ENCODE data around the gene SPCS2.

The SPCS2 gene

DNA sequence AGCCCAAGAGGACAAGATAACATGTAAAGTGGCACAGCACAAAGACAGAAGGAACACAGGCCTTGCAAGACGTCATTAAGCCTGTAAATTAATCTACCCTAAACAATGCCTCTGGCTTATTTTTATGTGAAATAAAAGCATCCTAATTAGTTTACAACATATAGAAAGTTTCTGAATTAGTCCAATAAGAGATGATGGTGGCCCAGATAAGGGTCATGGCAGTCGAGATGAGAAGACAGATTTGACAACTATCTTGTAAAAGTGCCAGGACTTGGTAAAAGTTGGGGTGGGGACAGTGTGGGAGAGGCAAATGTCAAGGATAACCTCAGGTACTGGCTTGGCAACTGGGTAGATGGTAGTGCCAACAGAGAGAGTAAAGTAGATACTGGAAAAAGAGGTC, 13.8 kb upstream of the SPCS2 start:
- DNase-seq (ENCODE audit: low spot score in 2 of 2): no peak
- Histone ChIP-seq H3K9me3 (no peaks in the 10 kb centered on the region), H3K4me1 (no peaks in the 10 kb centered on the region), H3K36me3 (replicated peaks) (peaks cover 54% of the 10 kb centered on the region), H3K4me3 (no peak overlapping the region), H3K27me3 (ENCODE audit: low read depth) (no peaks in the 10 kb centered on the region)
- in situ Hi-C loops (cut with MboI; ENCODE audit: low sequenced_read_pairs): no loop called here

DNA sequence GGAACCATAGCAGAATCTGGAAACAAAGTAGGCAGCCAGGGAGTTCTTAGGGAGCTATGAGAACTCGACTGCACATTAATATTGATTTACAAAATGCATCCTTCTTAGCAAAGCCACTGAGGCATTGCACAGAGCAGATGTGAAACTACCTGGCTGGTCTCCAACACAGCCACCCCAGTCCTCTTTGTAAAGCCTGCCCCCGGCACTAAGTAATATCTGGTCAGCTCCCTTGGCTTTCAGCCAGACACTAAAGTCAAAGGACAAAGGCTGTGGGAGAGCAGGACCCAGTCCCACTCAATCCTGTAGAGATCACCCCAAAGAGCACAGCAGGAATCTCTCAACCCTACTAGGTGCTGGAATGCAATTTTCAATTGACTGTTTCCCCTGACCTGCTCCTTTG, 13.0 kb upstream of the SPCS2 start:
- Histone ChIP-seq H3K4me1 (no peaks in the 10 kb centered on the region), H3K27me3 (ENCODE audit: low read depth) (no peaks in the 10 kb centered on the region), H3K9me3 (no peaks in the 10 kb centered on the region), H3K4me3 (no peak overlapping the region), H3K36me3 (replicated peaks) (peaks cover 62% of the 10 kb centered on the region)
- in situ Hi-C loops (cut with MboI; ENCODE audit: low sequenced_read_pairs): no loop called here
- no peak for DNase-seq (ENCODE audit: low spot score in 2 of 2)

DNA sequence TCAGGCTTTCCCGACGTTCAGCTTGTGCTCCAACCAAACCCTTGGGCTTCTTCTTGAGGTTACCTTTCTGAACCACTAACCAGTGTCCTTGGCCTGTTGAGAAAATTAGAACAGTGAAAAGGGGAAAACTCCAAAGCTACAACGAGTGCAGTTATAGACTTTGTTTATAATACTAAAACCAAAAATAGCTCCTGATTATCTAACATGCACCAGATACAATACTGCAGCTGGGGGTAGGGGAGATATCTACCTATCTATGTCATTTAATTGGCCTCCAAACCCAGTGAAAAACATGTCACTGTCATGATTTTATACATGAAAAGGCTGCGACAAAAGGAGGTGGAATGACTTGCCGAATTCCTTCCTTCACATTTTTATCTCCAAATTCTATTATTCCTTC, 12.1 kb upstream of the SPCS2 start:
- Histone ChIP-seq H3K9me3 (no peaks in the 10 kb centered on the region), H3K4me1 (no peaks in the 10 kb centered on the region), H3K27me3 (ENCODE audit: low read depth) (no peaks in the 10 kb centered on the region), H3K36me3 (replicated peaks) (peaks cover 66% of the 10 kb centered on the region), H3K4me3 (no peak overlapping the region)
- in situ Hi-C loops (cut with MboI; ENCODE audit: low sequenced_read_pairs): no loop called here
- DNase-seq (ENCODE audit: low spot score in 2 of 2): no peak

DNA sequence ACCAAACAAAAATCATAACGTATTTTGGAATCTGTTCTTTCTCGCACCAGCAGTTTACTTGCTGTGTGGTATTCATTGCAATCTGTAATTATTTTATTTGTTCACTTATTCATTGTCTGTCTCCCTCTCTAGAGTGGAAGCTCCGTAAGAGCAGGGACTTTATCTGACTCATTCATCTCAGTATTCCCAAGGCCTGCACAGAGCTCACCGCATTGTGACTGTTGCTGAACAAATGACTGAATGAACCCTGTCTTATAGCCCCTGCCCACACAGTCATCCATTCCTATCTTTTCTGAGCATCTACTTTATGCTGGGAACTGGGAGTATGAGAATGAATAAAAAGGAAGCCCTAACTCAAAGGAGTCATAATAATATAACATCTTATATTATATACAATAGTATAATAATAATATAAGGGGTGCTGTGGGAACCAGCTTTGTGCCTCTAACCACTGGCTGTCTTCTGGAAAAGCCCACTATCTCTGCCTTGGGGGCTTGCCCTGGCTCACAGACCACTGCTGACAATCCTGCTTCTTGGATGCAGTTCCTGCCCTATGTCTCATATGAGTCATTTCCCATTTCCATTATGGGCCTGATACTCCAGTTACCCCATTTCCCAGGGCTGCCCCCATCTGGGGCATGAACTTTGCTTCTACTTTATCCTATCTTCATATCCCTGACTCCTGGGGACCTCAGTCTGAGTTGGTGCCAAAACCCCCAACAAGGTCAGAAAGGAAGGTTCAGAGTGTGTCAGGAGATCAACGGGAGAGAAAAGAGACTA, 11.2 kb upstream of the SPCS2 start:
- Histone ChIP-seq H3K9me3 (no peaks in the 10 kb centered on the region), H3K27me3 (ENCODE audit: low read depth) (no peaks in the 10 kb centered on the region), H3K4me3 (no peak overlapping the region), H3K36me3 (replicated peaks) (peaks cover 66% of the 10 kb centered on the region), H3K4me1 (no peaks in the 10 kb centered on the region)
- in situ Hi-C loops (cut with MboI; ENCODE audit: low sequenced_read_pairs): no loop called here
- DNase-seq (ENCODE audit: low spot score in 2 of 2): no peak

DNA sequence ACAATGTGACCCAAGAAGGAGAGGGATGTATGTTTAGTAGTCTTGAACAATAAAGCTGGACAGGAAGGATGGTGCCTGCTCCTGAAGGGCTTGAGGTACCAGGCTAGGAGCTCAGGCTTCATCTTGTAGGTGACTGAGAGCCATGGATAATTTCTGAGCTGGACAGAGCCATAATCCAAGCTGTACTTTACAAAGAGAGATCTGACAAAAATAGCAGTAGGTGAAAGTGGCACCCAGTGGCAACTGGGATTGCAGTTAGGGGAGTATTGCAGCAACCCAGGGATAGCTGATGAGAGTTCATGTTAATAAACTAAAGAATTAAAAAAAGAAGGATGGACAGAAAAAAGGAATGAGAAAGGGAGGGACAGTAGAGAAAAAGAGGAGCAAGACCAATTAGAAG, 7.6 kb upstream of the SPCS2 start:
- Histone ChIP-seq H3K4me3 (no peak overlapping the region), H3K4me1 (no peaks in the 10 kb centered on the region), H3K27me3 (ENCODE audit: low read depth) (no peaks in the 10 kb centered on the region), H3K36me3 (replicated peaks) (peaks cover 46% of the 10 kb centered on the region), H3K9me3 (no peaks in the 10 kb centered on the region)
- no peak for DNase-seq (ENCODE audit: low spot score in 2 of 2)
- in situ Hi-C loops (cut with MboI; ENCODE audit: low sequenced_read_pairs): no loop called here

DNA sequence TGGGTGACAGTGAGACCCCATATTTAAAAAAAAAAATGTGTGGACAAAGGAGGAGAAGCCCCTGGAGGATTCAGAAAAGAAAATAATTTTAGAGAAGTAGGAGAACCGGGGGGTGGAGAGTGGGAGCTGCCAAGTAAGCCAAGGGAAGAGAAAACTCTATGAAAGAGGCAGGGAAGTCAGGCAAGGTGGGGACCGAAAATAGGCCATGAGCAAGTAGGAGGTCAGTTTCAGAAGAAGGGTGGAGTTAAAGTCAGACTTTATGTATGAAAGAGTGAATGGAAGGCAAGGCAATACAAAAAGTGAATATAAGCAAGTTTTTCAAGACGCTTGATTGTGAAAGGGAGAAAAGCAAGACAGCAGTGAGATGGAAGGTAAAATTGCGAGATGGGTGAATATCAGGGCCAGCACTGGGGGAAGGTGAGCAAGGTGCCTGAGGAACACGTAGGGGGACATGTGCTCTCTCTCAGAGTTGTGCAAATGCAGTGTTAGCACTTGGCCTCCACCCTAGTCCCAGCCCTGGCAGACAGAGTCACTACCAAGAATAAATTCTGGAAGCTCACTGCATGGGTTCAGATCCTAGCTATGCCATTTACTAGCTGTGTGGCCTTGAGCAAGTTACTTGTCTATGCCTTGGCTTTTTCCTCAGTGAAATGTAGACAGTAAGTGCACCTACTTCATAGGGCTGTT, 6.8 kb upstream of the SPCS2 start:
- no peaks in the 10 kb centered on the region for H3K4me1 ChIP-seq
- H3K27me3 ChIP-seq (ENCODE audit: low read depth): no peaks in the 10 kb centered on the region
- no peak overlapping the region for H3K4me3 ChIP-seq
- DNase-seq (ENCODE audit: low spot score in 2 of 2): no peak
- H3K36me3 ChIP-seq (replicated peaks): peaks cover 43% of the 10 kb centered on the region
- no peaks in the 10 kb centered on the region for H3K9me3 ChIP-seq
- in situ Hi-C loops (cut with MboI; ENCODE audit: low sequenced_read_pairs): no loop called here

DNA sequence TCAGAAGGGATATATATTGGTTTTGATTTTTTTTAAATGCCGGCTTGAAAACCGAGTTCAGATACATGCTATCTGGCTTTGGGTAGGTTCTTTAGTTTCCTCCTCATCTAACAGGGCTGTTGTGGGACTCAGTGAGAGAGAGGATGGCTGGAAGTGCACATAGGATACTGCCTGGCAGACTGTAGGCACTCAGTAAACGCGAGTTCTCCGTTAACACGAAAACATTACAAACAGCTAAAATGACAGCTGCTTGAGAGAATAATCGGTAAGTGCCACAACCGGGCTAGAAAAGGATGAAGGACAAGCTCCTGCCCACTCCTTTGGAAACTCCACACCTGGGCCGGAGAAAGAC, 544 bp upstream of the SPCS2 start:
- Histone ChIP-seq H3K36me3 (replicated peaks) (peaks cover 16% of the 10 kb centered on the region), H3K27me3 (ENCODE audit: low read depth) (no peaks in the 10 kb centered on the region), H3K9me3 (no peaks in the 10 kb centered on the region), H3K4me3 (peak overlapping the region; percentile 83), H3K4me1 (peaks cover 10% of the 10 kb centered on the region; the same call in 1 of the 2 replicates)
- in situ Hi-C loops (cut with MboI; ENCODE audit: low sequenced_read_pairs): no loop called here
- DNase-seq (ENCODE audit: low spot score in 2 of 2): peak; percentile 22 to 25

DNA sequence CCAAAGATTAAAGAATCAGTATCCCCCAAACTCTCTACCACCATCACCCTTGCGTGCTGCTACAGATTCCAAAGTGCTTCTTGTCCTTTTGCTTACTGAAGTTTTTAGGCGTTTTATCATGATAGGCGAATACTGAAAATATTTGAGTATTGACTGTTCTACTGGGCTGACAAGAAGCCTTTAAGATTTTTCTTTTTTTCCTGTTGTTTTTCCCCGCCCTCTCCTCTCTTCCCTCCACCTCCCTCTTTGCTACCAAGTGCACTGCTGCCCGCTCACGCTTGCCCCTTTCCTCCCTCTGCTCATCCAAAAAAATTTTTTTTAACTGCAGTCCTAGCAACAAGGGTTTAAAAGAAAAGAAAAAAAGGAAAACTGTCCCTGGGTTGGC, 679 bp downstream of the SPCS2 start:
- Histone ChIP-seq H3K27me3 (ENCODE audit: low read depth) (no peaks in the 10 kb centered on the region), H3K4me3 (peak overlapping the region; percentile 83), H3K36me3 (replicated peaks) (peaks cover 12% of the 10 kb centered on the region), H3K9me3 (no peaks in the 10 kb centered on the region), H3K4me1 (peaks cover 10% of the 10 kb centered on the region; the same call in 1 of the 2 replicates)
- in situ Hi-C loops (cut with MboI; ENCODE audit: low sequenced_read_pairs): no loop called here
- DNase-seq (ENCODE audit: low spot score in 2 of 2): peak; percentile 8 to 12

DNA sequence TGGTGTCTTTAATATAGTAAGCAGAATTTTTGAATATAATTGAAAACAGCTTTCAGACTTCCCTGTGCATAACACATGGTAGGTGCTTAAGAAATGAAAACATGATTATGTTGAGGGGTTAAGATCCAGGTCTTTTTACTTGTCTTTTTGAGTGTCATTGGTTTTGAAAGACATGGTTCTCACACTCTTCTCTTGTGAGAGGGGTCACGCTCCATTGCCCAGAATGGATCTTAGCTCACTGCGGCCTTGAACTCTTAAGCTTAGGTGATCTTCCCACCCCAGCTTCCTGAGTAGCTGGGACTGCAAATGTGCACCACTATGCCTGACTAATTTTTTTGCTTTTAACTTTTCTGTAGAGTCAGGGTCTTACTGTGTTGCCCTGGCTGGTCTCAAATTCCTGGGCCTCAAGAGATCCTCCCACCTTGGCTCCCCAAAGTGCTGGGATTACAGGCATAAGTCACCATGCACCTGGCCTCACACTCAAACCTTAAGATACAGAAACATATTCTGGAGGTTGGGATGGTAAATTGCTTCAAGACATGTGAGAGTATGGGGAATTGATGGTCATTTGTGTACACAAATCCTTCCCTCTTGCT, 1.4 kb downstream of the SPCS2 start:
- in situ Hi-C loops (cut with MboI; ENCODE audit: low sequenced_read_pairs): no loop called here
- H3K4me1 ChIP-seq: peaks cover 10% of the 10 kb centered on the region; the same call in 1 of the 2 replicates
- peak overlapping the region; percentile 83 for H3K4me3 ChIP-seq
- no peaks in the 10 kb centered on the region for H3K27me3 ChIP-seq (ENCODE audit: low read depth)
- peaks cover 10% of the 10 kb centered on the region for H3K36me3 ChIP-seq (replicated peaks)
- H3K9me3 ChIP-seq: no peaks in the 10 kb centered on the region
- DNase-seq (ENCODE audit: low spot score in 2 of 2): no peak

DNA sequence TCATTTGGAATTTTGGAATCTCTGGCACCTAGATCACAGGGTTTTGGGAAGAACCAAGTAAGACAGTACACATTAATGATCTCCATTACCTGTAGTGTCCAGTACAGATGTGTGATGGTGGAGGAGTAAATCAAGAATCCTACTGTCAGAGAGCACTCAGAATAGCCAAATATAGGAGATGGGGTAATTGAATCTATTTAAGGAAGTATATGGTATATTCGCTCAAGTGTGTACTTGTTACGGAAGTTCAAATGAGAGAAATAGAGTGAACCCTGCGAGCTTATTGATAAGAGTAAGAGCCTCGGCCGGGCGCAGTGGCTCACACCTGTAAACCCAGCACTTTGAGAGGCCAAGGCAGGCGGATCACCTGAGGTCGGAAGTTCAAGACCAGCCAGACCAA, 2.2 kb downstream of the SPCS2 start:
- Histone ChIP-seq H3K9me3 (no peaks in the 10 kb centered on the region), H3K4me3 (no peak overlapping the region), H3K4me1 (peaks cover 10% of the 10 kb centered on the region; the same call in 1 of the 2 replicates), H3K36me3 (replicated peaks) (peaks cover 9% of the 10 kb centered on the region), H3K27me3 (ENCODE audit: low read depth) (no peaks in the 10 kb centered on the region)
- DNase-seq (ENCODE audit: low spot score in 2 of 2): no peak
- in situ Hi-C loops (cut with MboI; ENCODE audit: low sequenced_read_pairs): no loop called here

DNA sequence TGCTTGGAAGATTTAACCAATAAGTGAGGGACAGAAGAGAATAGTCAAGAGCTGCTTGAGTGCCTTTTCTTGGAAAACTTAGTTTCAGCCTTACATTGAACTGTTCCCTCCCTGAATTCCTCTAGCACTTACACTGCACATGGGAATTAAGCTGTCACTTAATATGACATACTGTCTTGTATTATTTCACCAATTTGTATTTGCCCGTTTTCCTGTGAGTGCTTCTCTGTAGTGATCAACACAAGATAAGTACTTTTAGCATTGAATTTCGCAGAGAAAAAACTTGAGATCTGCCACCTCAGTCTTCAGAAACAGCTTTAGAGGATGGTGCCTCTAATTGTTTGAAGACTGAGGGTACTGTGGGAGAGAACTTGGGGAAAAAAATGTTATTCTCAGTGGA, 3.7 kb downstream of the SPCS2 start:
- Histone ChIP-seq H3K4me3 (no peak overlapping the region), H3K36me3 (replicated peaks) (peaks cover 5% of the 10 kb centered on the region), H3K4me1 (peaks cover 7% of the 10 kb centered on the region; the same call in 1 of the 2 replicates), H3K27me3 (ENCODE audit: low read depth) (no peaks in the 10 kb centered on the region), H3K9me3 (no peaks in the 10 kb centered on the region)
- in situ Hi-C loops (cut with MboI; ENCODE audit: low sequenced_read_pairs): no loop called here
- no peak for DNase-seq (ENCODE audit: low spot score in 2 of 2)

DNA sequence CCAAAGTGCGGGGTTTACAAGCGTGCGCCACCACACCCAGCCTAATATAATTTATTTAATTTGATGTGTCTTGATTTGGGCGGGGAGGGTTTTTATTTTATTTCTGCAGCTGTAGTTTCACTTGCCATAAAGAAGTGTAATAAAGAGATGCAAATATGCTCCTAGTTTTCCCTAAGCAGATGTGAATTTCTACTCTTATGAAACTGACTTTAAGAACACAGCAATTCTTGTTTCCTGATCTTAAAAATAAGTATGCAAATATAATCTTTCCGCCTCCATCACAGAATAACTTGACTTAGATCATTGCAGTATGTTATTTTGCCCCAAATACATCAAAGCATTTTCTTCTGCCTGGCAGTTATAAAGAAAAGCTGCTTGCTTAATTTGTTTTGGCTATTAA, 4.4 kb downstream of the SPCS2 start:
- no peak overlapping the region for H3K4me3 ChIP-seq

DNA sequence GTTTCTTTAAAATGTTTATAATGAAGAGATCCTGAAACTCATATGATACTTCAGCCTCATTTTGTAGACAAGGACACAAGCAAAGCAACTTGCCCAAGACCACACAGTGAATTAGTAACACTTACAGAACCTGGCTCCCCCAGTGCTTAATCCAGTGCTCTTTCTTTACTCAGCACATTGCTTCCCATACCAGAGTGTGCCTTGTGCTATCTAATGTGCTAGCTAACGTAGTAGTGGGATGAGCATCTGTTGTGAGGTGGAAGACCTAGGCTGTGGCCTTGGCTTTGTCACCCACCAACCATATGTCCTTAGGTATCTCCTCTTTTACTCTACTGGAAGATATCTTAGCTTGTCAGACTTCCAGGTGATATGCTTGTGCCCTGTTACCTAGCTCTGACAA, 5.1 kb downstream of the SPCS2 start:
- DNase-seq (ENCODE audit: low spot score in 2 of 2): no peak
- Histone ChIP-seq H3K9me3 (no peaks in the 10 kb centered on the region), H3K4me3 (no peak overlapping the region), H3K36me3 (replicated peaks) (peaks cover 5% of the 10 kb centered on the region), H3K27me3 (ENCODE audit: low read depth) (no peaks in the 10 kb centered on the region), H3K4me1 (peaks cover 3% of the 10 kb centered on the region; the same call in 1 of the 2 replicates)
- in situ Hi-C loops (cut with MboI; ENCODE audit: low sequenced_read_pairs): no loop called here

More for the DNA sequence above, 4.4 kb downstream of the SPCS2 start:
- Histone ChIP-seq H3K36me3 (replicated peaks) (peaks cover 5% of the 10 kb centered on the region), H3K4me1 (peaks cover 5% of the 10 kb centered on the region; the same call in 1 of the 2 replicates), H3K9me3 (no peaks in the 10 kb centered on the region), H3K27me3 (ENCODE audit: low read depth) (no peaks in the 10 kb centered on the region)
- DNase-seq (ENCODE audit: low spot score in 2 of 2): no peak
- in situ Hi-C loops (cut with MboI; ENCODE audit: low sequenced_read_pairs): no loop called here

DNA sequence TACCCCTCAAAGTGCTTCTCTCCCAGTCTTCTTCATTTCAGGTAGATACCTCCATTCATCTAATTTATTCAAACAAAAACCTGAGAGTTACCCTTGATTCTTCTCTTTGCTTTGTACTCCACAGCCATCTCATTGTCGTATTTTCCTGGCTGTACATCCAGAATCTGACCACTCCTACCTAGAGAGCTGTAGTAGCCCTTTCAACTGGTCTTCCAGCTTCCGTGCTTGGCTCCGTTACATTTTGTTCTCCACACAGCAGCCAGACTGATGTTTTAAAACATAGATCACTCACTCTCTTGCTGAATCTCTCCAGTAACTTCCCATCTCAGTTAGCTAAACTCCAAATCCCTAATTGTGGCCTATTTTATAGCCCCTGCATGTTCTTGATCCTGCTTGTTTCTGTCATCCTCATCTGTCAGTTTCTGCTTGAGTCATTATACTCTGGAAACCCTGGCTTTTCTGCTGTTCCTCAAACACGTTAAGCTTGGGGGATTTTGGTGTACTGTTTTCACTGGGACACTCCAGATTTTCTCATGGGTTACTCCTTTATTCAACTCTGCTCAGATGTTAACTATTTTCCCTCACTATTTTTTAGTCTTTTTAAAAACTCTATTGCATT, 7.4 kb downstream of the SPCS2 start:
- Histone ChIP-seq H3K4me1 (no peaks in the 10 kb centered on the region; the same call in 1 of the 2 replicates), H3K9me3 (no peaks in the 10 kb centered on the region), H3K4me3 (no peak overlapping the region), H3K27me3 (ENCODE audit: low read depth) (no peaks in the 10 kb centered on the region), H3K36me3 (replicated peaks) (peaks cover 3% of the 10 kb centered on the region; the same call in 1 of the 2 replicates)
- no peak for DNase-seq (ENCODE audit: low spot score in 2 of 2)
- in situ Hi-C loops (cut with MboI; ENCODE audit: low sequenced_read_pairs): no loop called here
